Fibroblast of skin of abdomen (primary cell): ENCODE data around the gene RNF222. TPM values are rescaled to one million over a fixed set of nuclear protein-coding genes. Genes with fewer than 3 reads are reported as not detected.

Source experiments
- DNase-seq: peaks from one replicate; pipeline ENCODE4 v3.0.0-alpha.2; 2013
- polyA plus RNA-seq, 2 experiments: library from polyadenylated mRNA; unstranded; fragments of 120-200 nt; gene quantifications; one replicate each; pipeline ENCODE4 v1.2.1, GENCODE V29; 2013; ENCODE audit not compliant: insufficient read length in 2 of 2

The RNF222 gene
- not detected for polyA plus RNA-seq (2013, experiment 1 of 2; ENCODE audit: insufficient read length)
- not detected for polyA plus RNA-seq (2013, experiment 2 of 2; ENCODE audit: insufficient read length)

- no peak for DNase-seq
Measured at GRCh38 chr17:8397636-8398035, at the start of gene RNF222. Gene RNF222 (minus strand): TSS chr17:8397827. CDS start chr17:8393461, 4,366 bp downstream.

GRCh38 chr17:8445536-8445935, 47.9 kb upstream of the RNF222 start:
- no peak for DNase-seq

GRCh38 chr17:8444494-8444893, 46.9 kb upstream of the RNF222 start:
- no peak for DNase-seq

GRCh38 chr17:8443756-8444155, 46.1 kb upstream of the RNF222 start:
- no peak for DNase-seq

- DNase-seq = no peak
Measured at GRCh38 chr17:8442310-8442709, 44.7 kb upstream of the RNF222 start.

GRCh38 chr17:8441690-8442089, 44.1 kb upstream of the RNF222 start:
- no peak for DNase-seq

- DNase-seq = no peak
Measured at GRCh38 chr17:8439681-8440080, 42.1 kb upstream of the RNF222 start.

- no peak for DNase-seq
Measured at GRCh38 chr17:8438441-8438840, 40.8 kb upstream of the RNF222 start.

GRCh38 chr17:8436844-8437171, 39.2 kb upstream of the RNF222 start:
- DNase-seq = no peak

GRCh38 chr17:8436169-8436843, 38.7 kb upstream of the RNF222 start:
- peak; percentile 54 for DNase-seq

- DNase-seq = peak; percentile 98
Measured at GRCh38 chr17:8435245-8436168, 37.9 kb upstream of the RNF222 start, which contains the start of gene NDEL1. Gene NDEL1 (plus strand): TSS chr17:8435884. CDS start chr17:8444272, 8,388 bp downstream.

- DNase-seq = no peak
Measured at GRCh38 chr17:8430966-8431365, 33.3 kb upstream of the RNF222 start.

GRCh38 chr17:8426802-8427201, 29.2 kb upstream of the RNF222 start:
- DNase-seq = no peak

GRCh38 chr17:8426094-8426720, 28.6 kb upstream of the RNF222 start:
- DNase-seq = no peak

GRCh38 chr17:8421571-8421970, 23.9 kb upstream of the RNF222 start:
- no peak for DNase-seq

- DNase-seq = peak; percentile 16
Measured at GRCh38 chr17:8420041-8420934, 22.7 kb upstream of the RNF222 start.

- DNase-seq = no peak
Measured at GRCh38 chr17:8419305-8419704, 21.7 kb upstream of the RNF222 start.

GRCh38 chr17:8418471-8418870, 20.8 kb upstream of the RNF222 start:
- DNase-seq = no peak

GRCh38 chr17:8417806-8418205, 20.2 kb upstream of the RNF222 start:
- no peak for DNase-seq

- no peak for DNase-seq
Measured at GRCh38 chr17:8413938-8414337, 16.3 kb upstream of the RNF222 start.

GRCh38 chr17:8413328-8413727, 15.7 kb upstream of the RNF222 start:
- no peak for DNase-seq

- DNase-seq = no peak
Measured at GRCh38 chr17:8412089-8412488, 14.5 kb upstream of the RNF222 start.
